AG09319 (cell line): ENCODE measurements around the gene SLC1A4.
A peak's percentile ranks its signal among the peaks of the same experiment; 100 is the strongest.

Source experiments
- DNase-seq: peaks from one replicate; pipeline ENCODE4 v3.0.0-alpha.2; 2010; ENCODE audit warnings: low read depth; ENCODE audit errors: extremely low read depth
- CTCF ChIP-seq: IDR thresholded peaks from 2 replicates; pipeline ENCODE4 v1.5.1; 2011; ENCODE audit warnings: low read depth, mild to moderate bottlenecking, inconsistent platforms, low read length, moderate library complexity

SLC1A4 gene

GRCh38 chr2:65020943-65021528 lies 31.8 kb downstream of the SLC1A4 start:
- TF ChIP-seq CTCF, result no peak
- no peak for DNase-seq

- DNase-seq, result no peak
- TF ChIP-seq CTCF, result no peak
Observed at GRCh38 chr2:65021709-65022108, 32.5 kb downstream of the SLC1A4 start.

- TF ChIP-seq CTCF, result no peak
- DNase-seq, result no peak
Observed at GRCh38 chr2:65022189-65022588, 33.0 kb downstream of the SLC1A4 start.

- no peak for DNase-seq
Observed at GRCh38 chr2:65023742-65024141, 34.5 kb downstream of the SLC1A4 start.

GRCh38 chr2:65024149-65024829 lies 35.1 kb downstream of the SLC1A4 start:
- no peak for TF ChIP-seq CTCF
- peak; percentile 53 for DNase-seq

More at GRCh38 chr2:65023742-65024141, 34.5 kb downstream of the SLC1A4 start:
- no peak for TF ChIP-seq CTCF

GRCh38 chr2:65025453-65026123 lies 36.4 kb downstream of the SLC1A4 start:
- DNase-seq, result no peak
- no peak for TF ChIP-seq CTCF

- TF ChIP-seq CTCF, result no peak
- DNase-seq, result no peak
Observed at GRCh38 chr2:65026154-65026553, 37.0 kb downstream of the SLC1A4 start.
